ENCODE measurements around the gene RAPGEF2.

GRCh38 chr4:159382856-159383561 is 280.1 kb downstream of the RAPGEF2 start:
- no peak for TF ChIP-seq CTCF (IDR thresholded peaks at IDR 0.05)
- no peak for TF ChIP-seq POLR2AphosphoS5 (IDR thresholded peaks at IDR 0.05)

All from breast epithelium (tissue), 3 donors.